WTC11 (cell line): ENCODE results near the gene TIMM10B.
A peak's percentile ranks its signal among the peaks of the same experiment; 100 is the strongest.

Experiments used
- ATF3 ChIP-seq: sonication (generic); formaldehyde crosslinking; conservative IDR thresholded peaks from 2 replicates; pipeline ENCODE4 v1.8.1; 2022; ENCODE audit warnings: mild to moderate bottlenecking, missing genetic modification reagents
- CTCF ChIP-seq: fragments of 200-600 bp; IDR thresholded peaks from 2 replicates; pipeline ENCODE4 v1.8.0; 2022; ENCODE audit warnings: antibody characterized with exemption
- IRF1 ChIP-seq: sonication (generic); formaldehyde crosslinking; IDR thresholded peaks from 2 replicates; pipeline ENCODE4 v1.8.0; 2023; ENCODE audit warnings: missing genetic modification reagents
- JUN ChIP-seq: sonication (generic); formaldehyde crosslinking; IDR thresholded peaks from 2 replicates; pipeline ENCODE4 v1.8.0; 2023; ENCODE audit warnings: mild to moderate bottlenecking, missing genetic modification reagents
- KAT7 ChIP-seq: sonication (generic); formaldehyde crosslinking; IDR thresholded peaks from 2 replicates; pipeline ENCODE4 v1.8.1; 2023; ENCODE audit warnings: missing genetic modification reagents, mild to moderate bottlenecking, borderline replicate concordance
- NR2C2 ChIP-seq: sonication (generic); formaldehyde crosslinking; IDR thresholded peaks from 2 replicates; pipeline ENCODE4 v1.8.0; 2022; ENCODE audit warnings: mild to moderate bottlenecking, missing genetic modification reagents
- NR3C1 ChIP-seq: sonication (generic); formaldehyde crosslinking; conservative IDR thresholded peaks from 2 replicates; pipeline ENCODE4 v1.8.1; 2023; ENCODE audit warnings: low read depth, mild to moderate bottlenecking, missing genetic modification reagents

- TF ChIP-seq ATF3, result no peak
- no peak for TF ChIP-seq IRF1
- TF ChIP-seq JUN (CRISPR knock-in tag), result peak; percentile 30; the same call in 1 of the 2 replicates
- no peak for TF ChIP-seq NR2C2 (CRISPR knock-in tag)
- TF ChIP-seq CTCF, result no peak
- TF ChIP-seq KAT7 (CRISPR knock-in tag), result peak; percentile 65
- TF ChIP-seq NR3C1, result 0 out of 2 replicates have a peak, but pooled peaks have one; percentile 63
These were observed at the start of gene TIMM10B, which contains the start of gene ARFIP2 for GRCh38 chr11:6481012-6481923.
